GM11168 (cell line): ENCODE data around the gene KDM4C.
"Not testable (repeated sequence)": the region's sequence is repeated elsewhere in the genome, so short reads cannot be mapped to it uniquely, and the experiment has no call there.

Experiments
- in situ Hi-C: fragments of 300-500 bp; cut with MboI; formaldehyde crosslinking; loops from one replicate; pipeline ENCODE4 v1.12.0; 2022; ENCODE audit warnings: low sequenced_read_pairs; ENCODE audit not compliant: unreplicated experiment

Gene KDM4C

GRCh38 chr9:6757456-6758247 is at the start of gene KDM4C:
Gene KDM4C, plus strand, starts transcription at chr9:6757973. Its CDS starts 35,016 bp downstream, at chr9:6792989.
- in situ Hi-C loops: no loop called here

GRCh38 chr9:6708732-6709131 is 49.0 kb upstream of the KDM4C start:
- in situ Hi-C loops: no loop called here

- in situ Hi-C loops: no loop called here
Measured at GRCh38 chr9:6711403-6711802, 46.4 kb upstream of the KDM4C start.

GRCh38 chr9:6712041-6712440 is 45.7 kb upstream of the KDM4C start:
- in situ Hi-C loops: no loop called here

DNA sequence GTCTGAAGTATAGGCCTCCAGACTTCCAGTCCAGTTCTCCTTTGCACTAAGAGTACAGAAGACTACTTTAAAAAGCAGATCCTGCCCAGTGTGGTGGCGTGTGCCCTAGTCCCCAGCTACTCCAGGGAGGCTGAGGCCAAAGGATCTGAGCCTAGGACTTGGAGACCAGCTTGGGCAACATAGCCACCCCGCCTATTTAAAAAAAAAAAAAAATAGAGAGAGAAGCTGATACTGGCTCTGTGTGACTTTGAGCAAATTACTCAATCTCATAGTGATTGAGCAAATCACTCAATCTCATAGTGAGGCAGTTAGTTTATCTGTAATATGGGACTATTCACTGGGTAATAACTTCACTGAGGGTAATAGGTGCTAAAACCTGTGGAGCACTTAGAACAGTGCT is 43.6 kb upstream of the KDM4C start:
- in situ Hi-C loops: no loop called here

DNA sequence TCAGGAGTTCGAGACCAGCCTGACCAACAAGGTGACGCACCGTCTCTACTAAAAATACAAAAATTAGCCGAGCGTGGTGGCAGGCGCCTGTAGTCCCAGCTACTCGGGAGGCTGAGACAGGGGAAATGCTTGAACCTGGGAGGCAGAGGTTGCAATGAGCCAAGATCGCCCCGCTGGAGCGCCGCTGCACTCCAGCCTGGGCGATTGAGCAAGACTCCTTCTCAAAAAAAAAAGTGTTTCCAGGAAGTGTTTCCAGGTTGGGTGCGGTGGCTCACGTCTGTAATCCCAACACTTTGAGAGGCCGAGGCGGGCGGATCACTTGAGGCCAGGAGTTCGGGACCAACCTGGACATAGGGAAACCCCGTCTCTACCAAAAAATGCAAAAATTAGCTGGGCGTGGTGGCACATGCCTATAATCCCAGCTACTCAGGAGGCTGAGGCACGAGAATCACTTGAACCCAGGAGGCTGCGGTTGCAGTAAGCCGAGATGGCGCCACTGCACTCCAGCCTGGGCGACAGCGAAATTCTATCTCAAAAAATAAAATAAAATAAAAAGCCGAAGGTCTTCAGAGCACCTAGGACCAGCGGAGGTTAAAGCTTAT is 42.5 kb upstream of the KDM4C start:
- in situ Hi-C loops: not testable (repeated sequence)

DNA sequence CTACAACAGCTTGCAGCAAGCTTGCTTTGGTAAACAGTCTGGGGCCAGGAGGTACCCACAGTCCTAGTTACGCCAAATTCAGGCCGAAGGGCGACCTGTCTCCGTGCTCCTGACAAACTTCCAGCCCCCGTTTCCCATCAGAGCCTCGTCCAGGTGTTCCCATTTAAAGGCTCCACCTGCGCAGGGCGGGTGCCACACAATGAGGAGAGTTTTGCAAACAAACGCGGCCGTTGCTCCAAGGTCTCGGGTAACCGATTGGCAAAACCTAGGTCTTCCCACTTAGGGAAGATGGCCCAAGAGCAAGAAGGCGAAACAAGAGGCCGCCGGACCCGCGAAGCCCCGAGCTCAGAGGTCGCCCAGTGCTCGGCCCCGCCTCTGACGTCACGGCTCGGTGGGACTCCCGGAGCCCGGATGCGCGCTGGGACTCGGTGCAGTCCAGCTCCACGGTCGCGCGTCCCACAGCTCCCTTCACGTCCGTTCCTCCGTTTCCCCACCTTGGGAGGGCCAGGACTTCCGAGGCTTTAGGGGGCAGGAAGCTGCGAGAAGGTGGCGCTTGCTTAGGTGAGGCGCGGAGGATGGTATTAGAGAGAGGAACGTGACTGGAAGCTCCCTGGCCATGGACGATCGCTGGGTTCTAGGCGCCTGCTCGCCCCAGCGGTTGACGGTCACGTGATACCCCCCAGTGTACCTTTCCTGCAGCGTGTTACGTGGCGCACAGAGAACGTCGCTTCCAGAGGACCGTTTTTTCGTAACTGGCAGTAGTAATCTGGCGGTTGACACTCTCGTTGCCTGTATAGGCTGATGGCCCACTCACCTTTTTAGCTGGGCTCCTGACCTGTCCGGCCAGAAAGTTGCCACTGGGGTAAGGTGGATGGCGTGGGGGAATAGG is 41.8 kb upstream of the KDM4C start:
- in situ Hi-C loops: no loop called here

- in situ Hi-C loops: no loop called here
Measured at GRCh38 chr9:6716766-6717165, 41.0 kb upstream of the KDM4C start.

GRCh38 chr9:6723881-6724420 is 33.8 kb upstream of the KDM4C start:
- in situ Hi-C loops: no loop called here

DNA sequence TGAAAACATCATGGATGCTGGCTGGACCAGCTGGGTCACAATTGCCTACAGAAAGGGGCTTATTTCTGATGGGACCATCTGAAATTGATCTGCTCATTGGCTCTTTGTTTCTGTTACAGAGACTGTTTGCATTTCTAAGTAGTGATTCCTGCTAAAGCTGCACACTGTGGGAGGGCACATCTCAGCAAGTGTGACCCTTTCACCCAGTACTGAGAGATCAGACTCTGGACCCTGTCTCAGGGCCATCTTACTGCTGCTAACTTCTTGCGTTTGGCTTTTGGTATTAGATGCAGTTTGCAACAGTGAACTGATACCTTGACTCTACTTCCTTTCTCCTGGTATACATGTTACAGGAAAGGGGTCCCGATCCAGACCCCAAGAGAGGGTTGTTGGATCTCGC is 24.5 kb upstream of the KDM4C start:
- in situ Hi-C loops: no loop called here

- in situ Hi-C loops: no loop called here
Measured at GRCh38 chr9:6733831-6734230, 23.9 kb upstream of the KDM4C start.

DNA sequence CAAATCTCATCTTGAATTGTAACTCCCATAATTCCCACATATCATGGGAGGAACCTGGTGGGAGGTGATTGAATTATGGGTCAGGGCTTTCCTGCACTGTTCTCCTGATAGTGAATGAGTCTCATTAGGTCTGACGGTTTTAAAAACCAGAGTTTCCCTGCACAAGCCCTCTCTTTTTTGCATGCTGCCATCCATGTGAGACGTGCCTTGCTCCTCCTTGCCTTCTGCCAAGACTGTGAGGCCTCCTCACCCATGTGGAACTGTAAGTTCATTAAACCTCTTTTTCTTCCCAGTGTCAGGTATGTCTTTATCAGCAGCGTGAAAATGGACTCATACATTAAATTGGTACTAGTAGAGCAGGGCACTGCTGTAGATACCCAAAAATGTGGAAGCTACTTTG is 22.4 kb upstream of the KDM4C start:
- in situ Hi-C loops: loop anchor here (5.0 kb wide), 1 partner anchor 148 kb away; no protein-coding TSS in a partner anchor

- in situ Hi-C loops: loop anchor here (5.0 kb wide), 1 partner anchor 152 kb away; no protein-coding TSS in a partner anchor
Measured at GRCh38 chr9:6739218-6739617, 18.6 kb upstream of the KDM4C start.

DNA sequence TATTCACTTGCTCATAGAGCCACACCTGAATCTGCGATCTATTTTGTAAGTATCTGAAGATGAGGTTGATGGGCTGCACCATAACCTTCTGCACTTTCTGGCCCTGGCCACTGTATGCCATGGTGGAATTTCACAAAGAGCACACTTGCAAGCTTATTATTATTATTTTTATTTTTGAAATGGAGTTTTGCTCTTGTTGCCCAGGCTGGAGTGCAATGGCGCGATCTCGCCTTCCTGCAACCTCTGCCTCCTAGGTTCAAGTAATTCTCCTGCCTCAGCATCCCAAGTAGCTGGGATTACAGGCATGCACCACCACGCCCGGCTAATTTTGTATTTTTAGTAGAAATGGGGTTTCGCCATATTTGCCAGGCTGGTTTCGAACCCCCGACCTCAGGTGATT is 8.9 kb upstream of the KDM4C start:
- in situ Hi-C loops: not testable (repeated sequence)

- in situ Hi-C loops: not testable (repeated sequence)
Measured at GRCh38 chr9:6754861-6755260, 2.9 kb upstream of the KDM4C start.

GRCh38 chr9:6757132-6757455 is 679 bp upstream of the KDM4C start:
- in situ Hi-C loops: no loop called here

GRCh38 chr9:6758248-6758497 is 400 bp downstream of the KDM4C start:
- in situ Hi-C loops: no loop called here

DNA sequence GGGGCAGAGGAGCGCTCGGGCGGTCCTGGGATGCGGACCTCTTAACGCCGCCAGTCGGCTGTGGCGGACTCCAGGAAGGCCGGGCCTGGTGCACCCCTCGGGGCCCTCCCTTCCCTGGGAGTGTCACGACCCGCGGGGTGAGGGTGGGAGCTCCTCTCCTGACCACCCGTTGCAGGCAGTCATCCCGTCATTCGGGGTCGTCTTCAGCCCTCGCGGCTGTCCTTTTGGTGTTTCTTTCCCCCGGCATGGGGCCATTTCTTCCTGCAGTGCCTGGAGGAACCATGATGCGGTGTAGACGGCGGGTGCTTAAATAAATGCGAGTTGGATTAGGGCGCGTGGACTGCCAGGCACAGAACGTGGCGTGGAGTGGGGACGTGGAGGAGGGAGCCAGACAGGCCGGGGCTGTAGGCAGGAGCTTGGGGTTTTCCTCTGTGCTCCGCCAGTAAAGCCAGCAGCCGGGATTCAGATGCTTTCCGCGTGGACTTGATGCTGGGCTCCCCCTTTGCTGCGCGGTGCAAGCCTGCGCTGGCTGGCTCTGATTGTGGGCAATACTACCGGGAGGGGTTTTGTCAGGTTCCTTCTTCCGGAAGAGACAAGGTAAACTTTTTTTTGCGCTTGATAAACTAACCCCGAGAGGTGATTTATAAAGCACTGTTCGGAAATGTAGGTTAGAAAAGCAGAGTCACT is 868 bp downstream of the KDM4C start:
- in situ Hi-C loops: no loop called here

DNA sequence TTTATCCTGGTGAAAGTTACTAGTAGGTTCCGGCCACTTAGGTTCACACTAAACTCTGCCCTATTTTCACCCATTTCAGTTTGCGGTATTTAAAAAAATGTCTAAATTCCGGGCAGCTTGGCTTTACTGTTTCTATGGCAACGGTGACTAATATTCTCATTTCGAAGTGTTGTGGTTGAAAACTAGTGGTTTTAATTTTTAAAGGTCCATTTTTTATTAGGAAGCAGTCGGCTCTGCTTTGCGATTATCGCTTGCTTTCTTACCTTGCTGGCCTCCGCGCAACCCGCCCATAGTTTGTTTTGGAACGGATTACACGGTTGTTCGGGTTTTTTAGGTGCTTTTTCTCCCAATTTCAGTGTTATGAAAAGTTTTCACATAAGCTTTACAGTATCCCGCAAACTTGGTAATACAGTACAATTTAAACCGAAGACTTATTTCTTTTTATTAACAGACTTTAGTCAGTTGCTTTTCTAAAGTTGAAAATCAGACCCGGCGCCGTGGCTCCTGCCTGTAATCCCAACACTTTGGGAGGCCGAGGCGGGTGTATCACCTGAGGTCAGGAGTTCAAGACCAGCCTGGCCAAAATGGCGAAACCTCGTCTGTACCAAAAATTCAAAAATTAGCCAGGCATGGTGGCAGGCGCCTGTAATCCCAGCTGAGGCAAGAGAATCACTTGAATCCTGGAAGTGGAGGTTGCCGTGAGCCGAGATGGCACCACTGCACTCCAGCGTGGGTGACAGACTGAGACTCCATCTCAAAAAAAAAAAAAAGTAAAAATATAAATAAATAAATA is 1.6 kb downstream of the KDM4C start:
- in situ Hi-C loops: no loop called here

DNA sequence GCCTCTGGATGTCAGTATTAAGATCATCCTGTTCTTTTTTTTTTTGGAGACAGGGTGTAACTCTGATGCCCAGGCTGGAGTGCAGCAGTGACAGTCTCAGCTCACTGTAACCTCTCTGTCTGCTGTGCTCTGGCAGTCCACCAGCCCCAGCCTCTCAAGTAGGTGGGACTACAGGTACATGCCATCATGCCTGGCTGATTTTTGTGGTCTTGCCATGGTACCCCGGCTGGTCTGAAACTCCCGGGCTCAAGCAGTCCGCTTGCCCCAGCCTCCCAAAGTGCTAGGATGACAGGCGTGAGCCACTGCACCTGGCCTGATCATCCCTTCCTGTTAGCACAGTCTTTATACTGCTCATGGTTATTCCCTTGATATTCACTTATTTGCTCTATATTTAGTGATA is 3.5 kb downstream of the KDM4C start:
- in situ Hi-C loops: no loop called here
